HG03558 (cell line): ENCODE data around the gene DTNBP1.
"Not testable (repeated sequence)": the region's sequence is repeated elsewhere in the genome, so short reads cannot be mapped to it uniquely, and the experiment has no call there.

Experiments
- ATAC-seq: cut with Tn5 transposase; IDR thresholded peaks from one replicate; pipeline ENCODE4 v1.9.1; 2021; ENCODE audit warnings: moderate number of reproducible peaks; ENCODE audit not compliant: unreplicated experiment; ENCODE audit errors: extremely low read depth

Gene DTNBP1

DNA sequence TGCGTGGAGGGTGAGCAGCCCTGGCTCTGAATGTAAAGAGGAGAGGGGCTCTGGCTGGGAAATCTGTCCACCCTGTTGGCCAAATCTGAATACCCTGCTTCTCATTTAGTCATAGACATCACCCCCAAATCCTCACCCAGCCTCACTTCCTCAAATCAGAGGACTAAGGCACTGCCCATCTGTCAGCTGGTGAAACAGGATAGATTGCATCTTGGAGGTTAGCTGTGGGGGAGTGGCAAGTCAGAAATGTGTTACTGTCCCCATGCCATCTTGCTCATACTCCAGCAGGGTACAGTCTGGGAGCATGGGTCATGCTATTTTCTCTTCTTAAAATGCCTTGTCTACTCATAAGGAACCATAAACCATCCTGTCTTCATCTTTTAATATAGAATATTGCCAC is 9.5 kb upstream of the DTNBP1 start:
- no peak for ATAC-seq

DNA sequence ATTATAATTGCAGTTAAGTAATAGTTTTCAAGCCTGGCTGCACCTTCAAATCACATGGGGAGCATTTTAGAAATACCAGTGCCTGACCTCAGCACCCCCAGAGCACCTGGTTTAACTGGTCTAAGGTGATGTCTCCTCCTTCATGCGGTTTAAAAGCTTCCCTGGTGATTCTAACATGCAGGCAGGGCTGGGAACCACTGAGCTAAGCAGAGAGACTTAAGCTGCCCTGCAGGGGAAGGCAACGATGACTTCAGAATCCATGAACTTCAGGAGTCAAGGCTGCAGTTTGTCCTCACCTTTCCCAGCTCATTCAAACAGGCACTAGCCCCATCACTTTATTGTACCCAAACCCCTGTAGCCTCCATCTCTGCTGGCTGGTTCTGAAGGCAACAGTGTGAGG is 6.1 kb upstream of the DTNBP1 start:
- no peak for ATAC-seq

DNA sequence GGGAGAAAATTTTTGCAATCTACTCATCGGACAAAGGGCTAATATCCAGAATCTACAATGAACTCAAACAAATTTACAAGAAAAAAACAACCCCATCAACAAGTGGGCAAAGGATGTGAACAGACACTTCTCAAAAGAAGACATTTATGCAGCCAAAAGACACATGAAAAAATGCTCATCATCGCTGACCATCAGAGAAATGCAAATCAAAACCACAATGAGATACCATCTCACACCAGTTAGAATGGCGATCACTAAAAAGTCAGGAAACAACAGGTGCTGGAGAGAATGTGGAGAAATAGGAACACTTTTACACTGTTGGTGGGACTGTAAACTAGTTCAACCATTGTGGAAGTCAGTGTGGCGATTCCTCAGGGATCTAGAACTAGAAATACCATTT is 4.1 kb upstream of the DTNBP1 start:
- not testable (repeated sequence) for ATAC-seq

DNA sequence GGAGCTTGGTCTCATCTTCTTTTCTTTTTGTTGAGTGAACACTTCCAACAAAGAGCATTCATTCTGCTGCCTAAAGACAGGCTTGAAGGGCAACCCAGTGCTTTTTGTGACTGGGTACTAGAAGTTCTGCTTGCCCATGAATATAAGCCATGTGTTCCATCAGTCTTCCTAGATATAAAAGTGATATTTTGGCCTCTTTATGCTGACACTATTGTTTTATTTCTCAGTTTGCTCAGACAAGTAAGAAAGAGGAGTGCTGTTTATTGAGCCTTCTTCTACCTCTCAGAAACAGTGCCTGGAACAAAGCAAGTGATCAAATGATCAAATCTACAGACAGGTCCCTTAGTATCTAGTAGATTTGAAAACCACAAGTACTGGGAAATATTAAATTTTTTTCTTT is 2.4 kb upstream of the DTNBP1 start:
- ATAC-seq = no peak

DNA sequence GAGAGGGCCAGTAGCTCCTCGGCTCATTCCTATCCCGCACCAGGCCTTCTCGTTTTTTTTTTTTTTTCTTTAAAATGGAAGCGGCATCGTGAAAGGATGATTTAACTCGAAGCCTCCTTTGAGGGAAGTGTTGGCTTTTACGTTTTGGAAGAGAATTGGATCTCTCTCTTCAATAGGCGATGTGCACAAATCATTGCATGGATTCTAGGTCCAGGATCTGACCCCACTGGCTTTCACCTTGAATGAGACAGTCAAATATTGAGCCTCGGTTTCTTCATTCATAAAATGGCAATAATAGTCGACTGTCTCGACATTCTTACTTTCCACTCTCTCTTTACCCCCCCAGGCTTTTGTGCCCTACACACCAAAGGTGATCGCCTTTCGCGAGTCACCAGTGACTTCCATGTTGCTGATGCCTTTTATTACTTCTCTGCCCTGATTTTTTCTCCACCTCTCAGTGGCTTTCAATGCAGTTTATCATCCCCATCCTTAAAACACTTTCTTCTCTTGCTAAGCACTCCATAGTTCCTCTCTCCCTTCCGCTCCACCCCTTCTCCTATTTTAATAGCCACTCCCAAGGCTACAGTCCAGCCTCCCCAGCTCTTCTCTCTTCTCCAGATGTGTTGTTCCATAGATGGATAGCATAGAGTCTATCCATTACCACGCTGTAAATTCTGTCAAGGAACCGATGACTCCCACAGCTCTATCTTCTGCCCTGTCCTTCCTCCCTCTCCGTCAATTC is 473 bp upstream of the DTNBP1 start:
- ATAC-seq = no peak

DNA sequence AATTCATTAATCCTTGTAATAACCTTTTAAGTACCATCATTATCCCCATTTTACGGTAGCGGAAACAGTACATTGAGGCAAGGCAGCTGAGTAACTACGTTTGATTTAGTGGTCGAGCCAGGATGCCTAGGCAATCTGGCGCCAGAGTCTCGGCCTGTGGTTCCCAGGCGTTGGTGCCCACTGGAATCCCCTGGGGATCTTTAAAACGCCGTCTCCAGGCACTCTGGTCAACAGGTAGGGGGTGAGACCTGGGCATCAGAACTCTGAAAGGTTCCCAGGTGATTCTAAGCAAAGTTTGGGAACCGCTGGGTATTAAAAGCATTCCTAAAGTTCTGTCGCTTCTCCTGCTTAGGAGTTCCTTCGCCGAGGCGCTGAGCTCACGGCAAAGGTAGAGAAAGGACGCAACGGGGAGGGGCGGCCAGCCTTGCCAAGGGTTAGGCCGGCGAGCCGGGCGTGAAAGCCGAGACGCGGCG is 939 bp downstream of the DTNBP1 start:
- no peak for ATAC-seq

DNA sequence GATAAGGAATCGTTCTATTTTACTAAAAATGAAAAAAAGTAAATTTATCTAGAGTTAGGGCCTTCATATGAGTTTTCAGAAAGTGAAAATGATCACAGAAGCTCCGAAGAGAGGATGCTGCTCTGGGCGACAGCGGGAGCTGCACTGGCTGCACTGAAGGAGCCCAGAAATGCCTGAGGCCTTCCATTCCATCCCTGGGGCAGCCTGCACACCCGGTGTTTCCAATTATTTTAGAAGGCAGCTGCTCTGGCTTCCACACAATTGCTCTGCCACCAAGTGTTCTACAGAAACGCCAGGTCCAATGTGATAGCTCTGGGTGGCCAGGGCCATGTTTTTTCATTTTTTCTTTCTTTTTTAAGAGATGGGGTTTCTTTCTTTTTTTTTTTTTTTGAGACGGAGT is 3.6 kb downstream of the DTNBP1 start:
- ATAC-seq = no peak

DNA sequence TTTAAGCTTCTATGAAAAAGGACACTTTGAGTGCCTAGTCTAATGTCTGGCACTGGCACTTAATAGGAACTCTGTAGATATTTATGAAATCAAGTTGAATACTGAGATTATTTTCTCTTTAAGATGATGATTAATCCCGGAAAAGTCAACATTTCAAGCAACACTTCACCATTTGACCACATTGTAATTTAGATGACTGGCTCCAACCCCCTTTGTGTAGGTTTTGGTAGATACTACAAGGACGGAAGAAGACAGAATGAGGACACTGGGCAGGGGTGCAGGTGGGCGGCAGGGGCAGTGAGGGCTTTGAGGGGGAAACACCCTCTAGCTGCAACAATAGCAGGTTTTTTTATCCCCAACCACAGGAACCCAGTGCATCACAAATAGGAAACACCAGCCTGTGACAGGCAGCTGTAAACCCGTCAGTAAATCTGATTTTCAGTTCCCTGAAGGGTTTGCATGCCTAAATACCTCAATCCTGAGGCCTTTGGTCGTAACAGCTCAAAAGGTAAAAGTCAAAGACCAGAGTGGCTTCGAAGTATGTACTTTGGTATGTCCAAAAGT is 4.6 kb downstream of the DTNBP1 start:
- no peak for ATAC-seq

DNA sequence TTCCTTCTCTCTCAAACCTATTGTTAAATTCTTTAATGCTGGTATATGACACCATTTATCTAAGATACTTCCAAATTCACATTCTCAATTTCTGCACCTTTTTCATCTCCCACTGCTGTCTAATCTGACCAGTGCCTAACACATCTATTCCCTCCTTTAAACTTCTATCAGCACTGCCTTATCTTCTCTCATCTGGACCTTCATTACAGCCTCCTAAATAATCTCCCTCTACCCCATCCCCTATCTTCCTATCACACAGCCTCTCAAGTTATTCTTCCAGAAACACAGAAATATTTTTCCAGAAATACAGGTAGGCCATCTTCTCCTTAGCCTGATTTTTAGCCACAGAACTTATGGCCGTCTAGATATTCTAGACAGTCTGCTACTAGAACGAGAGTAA is 5.5 kb downstream of the DTNBP1 start:
- no peak for ATAC-seq

DNA sequence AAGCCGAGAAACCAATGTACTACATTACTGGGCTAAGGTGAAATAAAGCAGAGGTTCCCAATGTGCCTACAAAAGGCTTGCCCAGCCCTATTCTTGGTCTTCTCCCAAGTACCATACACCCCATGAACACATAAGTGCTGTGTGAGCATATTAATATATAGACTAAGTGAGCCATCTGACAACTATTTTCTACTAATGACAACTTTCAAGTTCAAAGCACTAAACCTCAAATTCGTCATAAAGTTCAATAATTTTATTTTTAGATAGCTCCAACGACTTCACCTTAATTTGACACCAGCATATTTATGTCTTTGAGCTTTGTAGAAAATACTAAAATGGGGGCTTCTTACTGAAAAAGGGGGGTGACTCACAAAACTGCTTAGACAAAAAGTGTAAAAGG is 6.7 kb downstream of the DTNBP1 start:
- no peak for ATAC-seq

DNA sequence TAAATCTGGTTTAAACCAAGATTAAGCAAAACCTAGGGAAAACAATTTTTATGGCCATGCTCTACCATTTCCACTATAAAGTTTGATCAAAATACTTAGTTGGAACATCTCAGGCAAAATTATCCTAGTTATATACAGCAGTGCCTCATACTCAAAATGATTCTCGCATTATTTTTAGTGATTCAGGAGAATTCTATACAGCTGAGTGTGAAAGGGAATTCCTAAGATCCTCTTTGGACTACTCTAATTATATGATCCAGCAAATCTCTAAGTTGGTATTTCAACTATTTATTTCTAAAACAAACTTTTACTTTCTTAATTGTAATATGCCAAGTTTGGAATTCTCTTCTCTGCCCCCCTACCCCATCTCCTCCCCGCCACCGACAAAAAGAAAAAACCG is 8.6 kb downstream of the DTNBP1 start:
- ATAC-seq = no peak

DNA sequence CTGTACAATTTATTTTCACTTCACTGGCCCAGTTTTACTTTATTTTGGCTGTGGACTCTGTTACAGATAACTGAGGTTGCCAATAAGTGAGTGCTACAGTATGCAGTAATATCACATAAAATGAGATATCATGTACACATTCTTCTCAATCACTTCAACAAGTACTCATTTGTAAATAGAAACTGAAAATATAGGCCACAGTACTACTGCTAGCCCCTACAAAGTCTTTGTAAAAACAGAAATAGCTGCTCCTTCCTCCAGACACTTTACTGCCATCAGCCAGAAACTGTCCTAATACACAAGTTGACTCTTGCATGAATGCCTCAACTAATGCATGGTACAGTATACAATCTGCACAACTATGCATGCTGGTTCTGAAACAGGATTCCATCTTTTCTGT is 9.2 kb downstream of the DTNBP1 start:
- peak; percentile 45 for ATAC-seq

DNA sequence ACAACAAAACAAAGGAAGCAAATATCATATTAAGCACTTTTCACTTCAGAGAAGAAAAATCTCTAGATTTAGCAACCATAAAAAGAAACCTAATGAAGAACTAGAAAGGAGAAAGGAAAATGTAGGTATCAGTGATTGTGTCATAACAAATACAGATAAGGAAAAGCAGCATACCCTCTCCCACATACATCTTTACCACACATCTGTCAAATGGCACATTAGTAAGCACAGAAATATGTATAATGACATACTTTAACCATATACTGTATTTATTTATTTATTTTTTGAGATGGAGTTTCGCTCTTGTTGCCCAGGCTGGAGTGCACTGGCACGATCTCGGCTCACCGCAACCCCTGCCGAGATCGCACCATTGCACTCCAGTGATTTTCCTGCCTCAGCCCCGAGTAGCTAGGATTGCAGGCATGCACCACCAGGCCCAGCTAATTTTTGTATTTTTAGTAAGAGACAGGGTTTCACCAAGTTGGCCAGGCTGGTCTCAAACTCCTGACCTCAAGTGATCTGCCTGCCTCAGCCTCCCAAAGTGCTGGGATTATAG is 12.7 kb downstream of the DTNBP1 start:
- not testable (repeated sequence) for ATAC-seq

DNA sequence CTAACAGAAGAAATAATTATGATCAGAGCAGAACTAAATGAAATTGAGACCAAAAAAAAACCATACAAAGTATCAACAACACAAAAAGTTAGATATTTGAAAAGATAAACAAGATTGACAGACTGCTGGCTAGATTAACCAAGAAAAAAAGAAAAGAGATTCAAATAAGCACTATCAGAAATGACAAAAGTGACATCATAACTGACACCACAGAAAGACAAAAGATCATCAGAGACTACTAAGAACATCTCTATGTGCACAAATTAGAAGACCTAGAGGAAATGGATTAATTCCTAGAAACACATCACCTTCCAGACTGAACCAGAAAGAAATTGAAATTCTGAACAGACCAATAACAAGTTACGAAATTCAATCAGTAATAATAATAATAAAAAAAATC is 17.9 kb downstream of the DTNBP1 start:
- no peak for ATAC-seq

DNA sequence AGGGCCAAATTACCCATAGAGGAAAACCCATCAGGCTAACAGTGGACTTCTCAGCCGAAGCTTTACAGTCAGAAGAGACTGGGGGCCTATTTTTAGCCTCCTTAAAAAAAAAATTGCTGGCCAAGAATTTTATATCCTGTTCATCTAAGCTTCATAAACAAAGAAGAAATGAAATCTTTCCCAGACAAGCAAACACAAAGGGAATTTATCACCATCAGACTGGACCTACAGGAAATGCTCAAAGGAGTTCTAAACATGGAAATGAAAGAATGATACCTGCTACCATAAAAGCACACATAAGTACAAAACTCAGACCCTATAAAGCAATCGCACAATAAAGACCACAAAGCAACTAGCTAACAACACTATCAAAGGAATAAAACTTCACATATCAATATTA is 19.3 kb downstream of the DTNBP1 start:
- no peak for ATAC-seq

DNA sequence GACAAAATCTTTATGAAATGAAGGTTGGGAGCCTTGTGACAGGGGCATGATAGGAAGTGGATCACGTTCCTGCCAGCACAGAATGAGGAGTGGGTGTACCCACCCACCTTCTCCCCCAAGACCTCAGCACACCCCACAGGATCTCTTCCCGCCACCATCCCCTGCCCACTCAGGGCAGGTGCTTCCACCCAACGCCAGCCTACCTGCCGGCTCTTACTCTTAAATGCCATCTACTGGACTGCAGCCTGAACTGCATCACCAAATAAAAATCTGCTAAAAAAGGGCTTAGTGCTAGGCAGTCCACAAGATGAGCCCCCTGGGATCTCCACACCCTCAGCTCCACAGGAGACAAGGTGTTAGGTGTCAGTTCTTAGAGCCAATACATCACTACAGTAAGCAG is 20.6 kb downstream of the DTNBP1 start:
- no peak for ATAC-seq

DNA sequence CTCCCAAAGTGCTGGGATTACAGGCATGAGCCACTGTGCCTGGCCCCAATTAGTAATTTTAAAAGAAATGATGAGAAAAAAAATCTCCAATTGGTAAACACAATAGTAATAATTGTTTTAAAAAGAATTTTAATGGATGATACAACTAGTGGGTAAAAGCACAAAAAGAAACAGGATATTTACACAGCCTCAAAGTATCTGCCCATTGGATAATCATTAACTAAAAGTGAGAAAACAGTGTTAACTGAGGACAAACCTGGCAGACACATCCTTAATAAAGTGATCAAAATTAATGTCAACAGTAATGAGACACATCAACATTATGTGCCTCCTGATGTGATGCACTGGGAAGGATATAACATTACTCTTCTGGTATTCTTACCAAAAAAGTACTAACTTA is 24.5 kb downstream of the DTNBP1 start:
- no peak for ATAC-seq

DNA sequence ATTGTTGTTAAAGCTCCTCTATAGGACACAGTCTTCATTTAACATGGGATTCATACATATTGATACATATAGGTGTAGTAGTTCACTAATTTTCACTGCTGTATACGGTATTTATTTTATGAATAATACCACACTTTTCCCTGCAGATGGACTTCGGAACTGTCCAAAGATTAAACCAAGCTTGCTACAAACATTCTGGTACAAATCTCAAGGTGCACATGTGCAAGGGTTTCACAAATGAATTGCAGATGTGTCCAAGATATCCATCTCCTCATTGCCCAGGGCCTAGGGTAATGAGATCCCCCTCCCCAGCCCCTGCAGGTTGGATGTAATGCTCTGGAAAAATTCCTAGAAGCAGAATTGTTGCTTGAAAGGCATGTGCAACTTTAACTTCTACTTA is 31.4 kb downstream of the DTNBP1 start:
- ATAC-seq = no peak

DNA sequence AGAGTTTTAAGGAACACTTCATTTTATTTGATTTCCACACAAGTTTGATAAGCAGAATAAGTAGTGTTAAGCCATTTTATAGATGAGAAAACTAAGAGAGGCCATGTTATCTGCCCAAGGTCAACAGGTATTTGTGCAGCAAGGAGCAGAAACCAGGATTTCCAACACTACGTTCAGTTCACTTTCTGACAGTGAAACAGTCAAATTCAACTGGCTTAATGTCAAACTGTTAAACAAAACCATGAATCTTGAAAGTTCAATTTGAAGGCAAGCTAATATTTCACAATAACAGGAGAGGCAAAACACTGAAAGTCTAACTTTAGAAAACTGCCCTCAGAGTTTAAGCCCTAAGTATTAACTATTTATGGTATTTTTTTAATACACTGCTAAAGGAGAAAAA is 32.6 kb downstream of the DTNBP1 start:
- no peak for ATAC-seq

DNA sequence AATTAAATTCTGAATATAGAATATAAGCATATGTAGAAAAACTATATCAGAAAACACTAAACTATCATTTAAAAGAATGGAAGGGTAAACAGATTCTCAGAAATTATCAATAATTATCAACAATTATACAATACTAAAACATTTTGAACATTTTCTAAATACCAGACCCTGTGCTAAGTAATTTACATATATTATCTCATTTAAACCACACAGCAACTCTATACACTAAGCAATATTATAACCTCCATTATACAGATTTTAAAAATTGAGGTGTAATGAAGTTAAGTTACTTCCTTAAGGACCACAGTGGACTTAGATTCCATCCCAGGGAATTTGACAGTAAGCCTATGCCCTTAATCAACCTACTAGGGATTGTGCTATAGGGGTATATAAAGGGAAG is 33.3 kb downstream of the DTNBP1 start:
- ATAC-seq = no peak

DNA sequence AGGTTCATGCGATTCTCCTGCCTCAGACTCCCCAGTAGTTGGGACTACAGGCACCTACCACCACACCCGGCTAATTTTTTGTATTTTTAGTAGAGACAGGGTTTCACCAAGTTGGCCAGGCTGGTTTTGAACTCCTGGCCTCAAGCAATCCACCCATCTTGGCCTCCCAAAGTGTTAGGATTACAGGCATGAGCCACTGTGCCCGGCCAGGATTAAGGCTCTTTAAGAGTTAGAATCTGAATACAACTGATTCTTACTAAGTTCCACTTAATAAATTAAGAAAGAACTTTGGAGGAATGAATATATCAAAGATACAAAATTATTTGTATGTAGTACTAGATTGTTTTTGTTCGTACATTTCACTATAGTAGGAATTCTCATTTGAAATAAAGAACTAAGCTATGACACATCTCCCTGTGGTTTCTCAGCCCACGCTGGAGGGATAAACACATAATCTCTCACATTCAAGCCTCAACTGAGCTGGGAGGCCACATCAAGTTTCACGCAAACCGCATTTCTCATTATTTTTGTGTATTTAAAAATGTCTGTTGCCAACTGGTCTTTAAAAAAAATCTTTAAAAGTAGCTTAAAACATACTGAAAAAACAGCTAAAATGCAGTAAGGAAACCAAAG is 34.2 kb downstream of the DTNBP1 start:
- no peak for ATAC-seq
